ENCODE results near the gene FAM151A. TPM values are rescaled to one million over a fixed set of nuclear protein-coding genes. Genes with fewer than 3 reads are reported as not detected.

The FAM151A gene
- total and polyA plus RNA-seq, 7 donors: 3.2 to 5.4 (median 3.7) TPM; not detected in 4

- Histone ChIP-seq H3K36me3 (peaks cover 12 to 54% (median 22%) of the 10 kb centered on the region in 4 donors), H3K4me3 (no peak overlapping the region), H3K4me1 (no peaks in the 10 kb centered on the region), H3K9me3 (no peaks in the 10 kb centered on the region), H3K27ac (no peak overlapping the region), H3K27me3 (no peaks in the 10 kb centered on the region)
- TF ChIP-seq CTCF (IDR thresholded peaks at IDR 0.05): no peak
- TF ChIP-seq POLR2A (IDR thresholded peaks at IDR 0.05): no peak
- TF ChIP-seq POLR2AphosphoS5 (IDR thresholded peaks at IDR 0.05): no peak
- TF ChIP-seq EP300 (IDR thresholded peaks at IDR 0.05): no peak
- WGBS, 2 donors: 92 to 93% methylated on average over 10 of the region's 10 CpGs
- intact Hi-C loops (cut with DNase I): no loop called here
- DNase-seq: no peak
These were observed 29.7 kb downstream of the FAM151A start for GRCh38 chr1:54593571-54594160.

- no peaks in the 10 kb centered on the region for H3K9me3 ChIP-seq
- peaks cover 8 to 39% (median 16%) of the 10 kb centered on the region in 4 donors for H3K36me3 ChIP-seq
These were observed 32.1 kb downstream of the FAM151A start for GRCh38 chr1:54591127-54591756.

GRCh38 chr1:54588377-54588776, 34.9 kb downstream of the FAM151A start:
- no peak for DNase-seq
- no peak overlapping the region for H3K4me3 ChIP-seq
- WGBS, 2 donors: 48 to 85% methylated on average over 2 of the region's 2 CpGs
- no peaks in the 10 kb centered on the region for H3K9me3 ChIP-seq
- intact Hi-C loops (cut with DNase I): loop anchor here (10.0 kb wide), 1 partner anchor 206 kb away; no protein-coding TSS in a partner anchor
- no peak overlapping the region for H3K27ac ChIP-seq
- no peaks in the 10 kb centered on the region for H3K27me3 ChIP-seq
- no peaks in the 10 kb centered on the region for H3K4me1 ChIP-seq
- no peak for TF ChIP-seq POLR2A (IDR thresholded peaks at IDR 0.05)
- no peak for TF ChIP-seq CTCF (IDR thresholded peaks at IDR 0.05)
- TF ChIP-seq EP300 (IDR thresholded peaks at IDR 0.05): no peak
- no peak for TF ChIP-seq POLR2AphosphoS5 (IDR thresholded peaks at IDR 0.05)
- peaks cover 0 to 20% (median 8%) of the 10 kb centered on the region in 4 donors for H3K36me3 ChIP-seq

More at GRCh38 chr1:54591127-54591756, 32.1 kb downstream of the FAM151A start:
- Histone ChIP-seq H3K4me3 (no peak overlapping the region), H3K27me3 (no peaks in the 10 kb centered on the region), H3K27ac (no peak overlapping the region), H3K4me1 (no peaks in the 10 kb centered on the region)
- TF ChIP-seq EP300 (IDR thresholded peaks at IDR 0.05) (no peak), POLR2A (IDR thresholded peaks at IDR 0.05) (no peak), CTCF (IDR thresholded peaks at IDR 0.05) (no peak), POLR2AphosphoS5 (IDR thresholded peaks at IDR 0.05) (no peak)
- intact Hi-C loops (cut with DNase I): no loop called here
- no peak for DNase-seq
- 95% methylated on average over 5 of the region's 5 CpGs for WGBS, 2 donors

DNA sequence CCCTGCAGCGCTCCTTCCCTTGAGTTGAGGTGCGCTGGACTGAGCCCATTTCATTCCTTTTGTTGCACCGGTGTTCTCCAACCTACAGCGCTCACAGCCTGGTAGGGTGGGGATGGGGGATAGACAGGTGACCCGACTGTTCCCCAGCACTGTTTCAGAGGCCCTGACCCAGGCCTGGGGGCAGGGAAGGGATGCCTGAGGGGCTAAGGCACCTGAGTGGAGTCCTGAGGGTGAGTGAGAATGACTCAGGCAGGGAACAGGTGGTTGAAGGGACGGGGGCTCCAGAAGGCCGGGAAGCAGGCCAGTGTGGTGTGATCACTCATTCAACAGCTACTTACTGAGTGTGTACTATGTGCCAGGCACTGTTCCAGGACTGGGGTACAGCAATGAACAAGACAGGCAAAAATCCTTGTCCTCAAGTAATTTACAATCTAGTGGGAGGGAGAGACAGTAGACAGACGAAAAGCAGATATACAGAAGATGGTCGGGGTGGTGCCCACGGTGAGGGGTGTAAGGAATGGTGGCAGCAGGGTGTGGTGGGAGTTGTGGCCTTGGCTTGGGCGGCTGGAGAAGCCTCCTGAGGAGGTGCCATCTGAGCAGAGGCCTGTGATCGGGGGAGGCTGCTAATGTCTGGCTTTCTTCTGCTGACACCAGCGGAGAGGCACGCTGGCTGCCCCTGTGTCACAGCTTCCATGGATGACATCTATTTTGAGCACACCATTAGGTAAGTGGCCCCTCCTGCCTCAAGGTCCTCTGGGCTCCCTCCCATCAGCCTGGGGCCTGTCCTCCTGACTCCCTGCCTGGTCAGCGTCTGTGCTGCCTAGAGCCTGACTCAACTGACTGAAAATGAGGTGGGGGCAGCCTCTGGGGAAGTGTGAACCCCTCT, 37.9 kb downstream of the FAM151A start:
- Histone ChIP-seq H3K4me1 (peaks cover 0 to 25% (median 23%) of the 10 kb centered on the region in 4 donors), H3K36me3 (peaks cover 0 to 20% (median 8%) of the 10 kb centered on the region in 4 donors), H3K27ac (no peak overlapping the region), H3K27me3 (no peaks in the 10 kb centered on the region), H3K9me3 (no peaks in the 10 kb centered on the region), H3K4me3 (no peak overlapping the region)
- no peak for DNase-seq
- 91 to 92% methylated on average over 15 of the region's 15 CpGs for WGBS, 2 donors
- no peak for TF ChIP-seq POLR2AphosphoS5 (IDR thresholded peaks at IDR 0.05)
- no peak for TF ChIP-seq POLR2A (IDR thresholded peaks at IDR 0.05)
- no peak for TF ChIP-seq CTCF (IDR thresholded peaks at IDR 0.05)
- no peak for TF ChIP-seq EP300 (IDR thresholded peaks at IDR 0.05)
- intact Hi-C loops (cut with DNase I): loop anchor here (10.0 kb wide), 1 partner anchor 209 kb away; no protein-coding TSS in a partner anchor
